GM21381 (cell line): ENCODE measurements around the gene ACACB.

Experiments used
- ATAC-seq: cut with Tn5 transposase; IDR thresholded peaks from one replicate; pipeline ENCODE4 v1.9.1; 2021; ENCODE audit warnings: mild to moderate bottlenecking, moderate library complexity; ENCODE audit not compliant: unreplicated experiment

ACACB gene

GRCh38 chr12:109271418-109271817, 155.0 kb downstream of the ACACB start:
- ATAC-seq = no peak

GRCh38 chr12:109273354-109273753, 157.0 kb downstream of the ACACB start:
- ATAC-seq = no peak

GRCh38 chr12:109274381-109274780, 158.0 kb downstream of the ACACB start:
- ATAC-seq = no peak

- ATAC-seq = no peak
Observed at GRCh38 chr12:109275173-109275572, 158.8 kb downstream of the ACACB start.

- ATAC-seq = no peak
Observed at GRCh38 chr12:109276160-109276559, 159.8 kb downstream of the ACACB start.

- no peak for ATAC-seq
Observed at GRCh38 chr12:109277255-109277898, 161.0 kb downstream of the ACACB start.

GRCh38 chr12:109277899-109278762, 161.7 kb downstream of the ACACB start:
- no peak for ATAC-seq

GRCh38 chr12:109278912-109279311, 162.5 kb downstream of the ACACB start:
- no peak for ATAC-seq

- ATAC-seq = no peak
Observed at GRCh38 chr12:109279525-109279924, 163.1 kb downstream of the ACACB start.

- no peak for ATAC-seq
Observed at GRCh38 chr12:109281452-109281851, 165.1 kb downstream of the ACACB start.

- no peak for ATAC-seq
Observed at GRCh38 chr12:109284392-109284791, 168.0 kb downstream of the ACACB start.

GRCh38 chr12:109286252-109286651, 169.9 kb downstream of the ACACB start:
- ATAC-seq = no peak

GRCh38 chr12:109286652-109287051, 170.3 kb downstream of the ACACB start:
- no peak for ATAC-seq

GRCh38 chr12:109287181-109287580, 170.8 kb downstream of the ACACB start:
- no peak for ATAC-seq

- ATAC-seq = no peak
Observed at GRCh38 chr12:109287811-109288469, 171.6 kb downstream of the ACACB start.

GRCh38 chr12:109288571-109288970, 172.2 kb downstream of the ACACB start:
- ATAC-seq = no peak

GRCh38 chr12:109289004-109289403, 172.6 kb downstream of the ACACB start:
- ATAC-seq = no peak

GRCh38 chr12:109289551-109289950, 173.2 kb downstream of the ACACB start:
- ATAC-seq = no peak

GRCh38 chr12:109290061-109290460, 173.7 kb downstream of the ACACB start:
- ATAC-seq = no peak

GRCh38 chr12:109291117-109291516, 174.7 kb downstream of the ACACB start:
- ATAC-seq = no peak

GRCh38 chr12:109291521-109292341, 175.3 kb downstream of the ACACB start:
- no peak for ATAC-seq
